Measurements from ENCODE around the gene WDPCP. TPM values are rescaled to one million over a fixed set of nuclear protein-coding genes. Genes with fewer than 3 reads are reported as not detected.
A peak's percentile ranks its signal among the peaks of the same experiment; 100 is the strongest.

Gene WDPCP
- total and polyA plus RNA-seq, 3 donors from 2014 or later: 8.3 to 23.5 (median 20.1) TPM

DNA sequence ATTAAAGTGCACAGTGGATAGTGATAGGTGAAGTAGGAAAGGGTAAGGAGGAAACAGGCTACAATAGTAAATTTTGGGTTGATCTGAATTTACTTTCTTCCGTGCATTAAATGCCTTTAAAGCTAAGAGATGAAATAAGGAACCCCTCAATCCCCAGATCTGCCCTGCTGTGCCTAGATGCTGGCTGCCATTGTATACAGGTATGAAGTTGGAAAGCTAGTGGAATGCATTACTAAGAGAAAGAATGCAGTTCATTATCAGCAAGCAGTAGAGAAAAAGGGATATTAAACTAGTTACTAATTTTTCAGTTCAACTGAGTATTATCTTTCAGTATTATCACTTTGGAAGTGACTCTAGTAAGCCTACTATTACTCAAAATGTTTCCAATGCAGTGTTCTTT, 93.3 kb downstream of the WDPCP start:
- Histone ChIP-seq H3K4me1 (no peaks in the 10 kb centered on the region), H3K27me3 (no peaks in the 10 kb centered on the region), H3K9me3 (no peaks in the 10 kb centered on the region), H3K36me3 (ENCODE audit: low read depth, missing control alignments) (no peaks in the 10 kb centered on the region), H3K4me3 (no peak overlapping the region), H3K27ac (no peak overlapping the region)
- 52 to 76% methylated on average over 1 of the region's 1 CpG for WGBS, 2 donors
- intact Hi-C loops (cut with DNase I; ENCODE audit: low total_unique reads): no loop called here
- DNase-seq: no peak
- no peak for TF ChIP-seq POLR2A (IDR thresholded peaks at IDR 0.05)

DNA sequence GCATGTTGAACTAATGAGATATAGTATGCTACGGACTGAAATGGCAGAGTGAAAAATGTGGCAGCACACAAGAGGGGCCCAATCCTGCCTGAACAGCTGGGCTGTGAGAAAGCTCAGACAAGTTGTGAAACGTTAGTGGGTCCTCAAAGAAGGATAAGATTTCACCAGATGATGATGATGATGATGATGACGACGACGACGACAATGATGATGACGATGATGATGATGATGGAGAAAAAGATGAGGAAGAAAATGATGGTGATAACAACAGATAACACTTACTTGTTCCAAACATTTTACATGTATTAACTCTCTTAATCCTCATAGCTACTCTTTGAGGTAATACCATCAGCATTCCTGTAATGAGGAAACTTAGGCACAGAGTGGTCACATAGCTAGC, 94.2 kb downstream of the WDPCP start:
- intact Hi-C loops (cut with DNase I; ENCODE audit: low total_unique reads): no loop called here
- H3K4me1 ChIP-seq: no peaks in the 10 kb centered on the region
- H3K27ac ChIP-seq: no peak overlapping the region
- TF ChIP-seq, protein P1, sequence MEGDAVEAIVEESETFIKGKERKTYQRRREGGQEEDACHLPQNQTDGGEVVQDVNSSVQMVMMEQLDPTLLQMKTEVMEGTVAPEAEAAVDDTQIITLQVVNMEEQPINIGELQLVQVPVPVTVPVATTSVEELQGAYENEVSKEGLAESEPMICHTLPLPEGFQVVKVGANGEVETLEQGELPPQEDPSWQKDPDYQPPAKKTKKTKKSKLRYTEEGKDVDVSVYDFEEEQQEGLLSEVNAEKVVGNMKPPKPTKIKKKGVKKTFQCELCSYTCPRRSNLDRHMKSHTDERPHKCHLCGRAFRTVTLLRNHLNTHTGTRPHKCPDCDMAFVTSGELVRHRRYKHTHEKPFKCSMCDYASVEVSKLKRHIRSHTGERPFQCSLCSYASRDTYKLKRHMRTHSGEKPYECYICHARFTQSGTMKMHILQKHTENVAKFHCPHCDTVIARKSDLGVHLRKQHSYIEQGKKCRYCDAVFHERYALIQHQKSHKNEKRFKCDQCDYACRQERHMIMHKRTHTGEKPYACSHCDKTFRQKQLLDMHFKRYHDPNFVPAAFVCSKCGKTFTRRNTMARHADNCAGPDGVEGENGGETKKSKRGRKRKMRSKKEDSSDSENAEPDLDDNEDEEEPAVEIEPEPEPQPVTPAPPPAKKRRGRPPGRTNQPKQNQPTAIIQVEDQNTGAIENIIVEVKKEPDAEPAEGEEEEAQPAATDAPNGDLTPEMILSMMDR (IDR thresholded peaks at IDR 0.05): no peak
- no peak for TF ChIP-seq POLR2A (IDR thresholded peaks at IDR 0.05)
- DNase-seq: no peak
- no peaks in the 10 kb centered on the region for H3K9me3 ChIP-seq
- 57 to 76% methylated on average over 7 of the region's 7 CpGs for WGBS, 2 donors
- H3K36me3 ChIP-seq (ENCODE audit: low read depth, missing control alignments): no peaks in the 10 kb centered on the region
- H3K4me3 ChIP-seq: no peak overlapping the region
- H3K27me3 ChIP-seq: no peaks in the 10 kb centered on the region

- Histone ChIP-seq H3K27me3 (no peaks in the 10 kb centered on the region), H3K9me3 (no peaks in the 10 kb centered on the region), H3K4me3 (no peak overlapping the region), H3K36me3 (ENCODE audit: low read depth, missing control alignments) (no peaks in the 10 kb centered on the region), H3K27ac (no peak overlapping the region), H3K4me1 (no peaks in the 10 kb centered on the region)
- peak; percentile 65 for DNase-seq
- TF ChIP-seq POLR2A (IDR thresholded peaks at IDR 0.05): no peak
- TF ChIP-seq, protein P1 (IDR thresholded peaks at IDR 0.05): peak in 1 of 3 experiments; percentile 38
- 86 to 87% methylated on average over 2 of the region's 2 CpGs for WGBS, 2 donors
- intact Hi-C loops (cut with DNase I; ENCODE audit: low total_unique reads): no loop called here
Observed at GRCh38 chr2:63488118-63488713, 100.1 kb downstream of the WDPCP start.

GRCh38 chr2:63486861-63487290, 101.4 kb downstream of the WDPCP start:
- Histone ChIP-seq H3K36me3 (ENCODE audit: low read depth, missing control alignments) (no peaks in the 10 kb centered on the region), H3K4me3 (no peak overlapping the region), H3K4me1 (no peaks in the 10 kb centered on the region), H3K27me3 (no peaks in the 10 kb centered on the region), H3K27ac (no peak overlapping the region), H3K9me3 (no peaks in the 10 kb centered on the region)
- no peak for DNase-seq
- intact Hi-C loops (cut with DNase I; ENCODE audit: low total_unique reads): no loop called here
- TF ChIP-seq, protein P1 (IDR thresholded peaks at IDR 0.05): no peak
- TF ChIP-seq POLR2A (IDR thresholded peaks at IDR 0.05): no peak
- 81 to 95% methylated on average over 2 of the region's 2 CpGs for WGBS, 2 donors

DNA sequence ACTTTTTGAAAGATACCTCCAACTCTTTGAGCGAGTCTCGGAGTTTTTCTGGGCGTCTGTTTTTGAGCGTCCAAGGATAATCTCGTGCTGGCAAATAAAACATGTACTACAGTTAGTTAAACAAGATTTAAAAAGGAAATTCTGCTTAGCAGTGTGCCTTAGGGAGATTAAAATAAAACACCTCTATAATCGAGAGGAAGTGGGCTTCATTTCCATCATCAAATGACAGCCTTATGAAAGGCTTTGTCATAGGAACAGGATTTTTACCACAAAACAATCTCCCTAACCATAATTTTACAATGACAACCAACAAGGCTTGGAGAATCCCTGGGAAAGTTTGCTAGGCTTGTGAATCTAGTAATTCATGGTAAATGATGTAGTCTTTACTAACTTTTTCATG, 103.4 kb downstream of the WDPCP start:
- Histone ChIP-seq H3K9me3 (no peaks in the 10 kb centered on the region), H3K36me3 (ENCODE audit: low read depth, missing control alignments) (no peaks in the 10 kb centered on the region), H3K4me1 (no peaks in the 10 kb centered on the region), H3K4me3 (no peak overlapping the region), H3K27me3 (no peaks in the 10 kb centered on the region), H3K27ac (no peak overlapping the region)
- TF ChIP-seq, protein P1 (IDR thresholded peaks at IDR 0.05): no peak
- TF ChIP-seq POLR2A (IDR thresholded peaks at IDR 0.05): no peak
- intact Hi-C loops (cut with DNase I; ENCODE audit: low total_unique reads): no loop called here
- 89 to 91% methylated on average over 6 of the region's 6 CpGs for whole genome bisulfite sequencing, 2 donors
- no peak for DNase-seq
